Activated CD4-positive, alpha-beta memory T cell treated with anti-CD3 and anti-CD28 coated beads, Interleukin-2, amount 10 ng/mL, durations not matched to agents 7 days and 5 days (primary cell): Measurements from ENCODE around the gene CAPN2. TPM values are rescaled to one million over a fixed set of nuclear protein-coding genes. Genes with fewer than 3 reads are reported as not detected.

ENCODE experiments used
- CTCF ChIA-PET: fragments of 350-600 bp; sonication (Branson Sonifier 250); formaldehyde crosslinking; loops from one replicate; lab custom pipeline; 2021; ENCODE audit warnings: antibody characterized with exemption, inconsistent platforms; lab: Charles Lee
- POLR2A ChIA-PET: fragments of 350-600 bp; sonication (Branson Sonifier 250); formaldehyde crosslinking; loops from one replicate; lab custom pipeline; 2021; ENCODE audit warnings: antibody characterized with exemption; lab: Charles Lee
- DNase-seq: peaks from one replicate; pipeline ENCODE4 v3.0.0-alpha.2; 2020
- H3K27ac Mint-ChIP-seq: one replicate; pipeline ENCODE4 v1.8.0; 2021; ENCODE audit warnings: mild to moderate bottlenecking, mixed read lengths
- H3K27me3 Mint-ChIP-seq: one replicate; pipeline ENCODE4 v1.8.0; 2021; ENCODE audit warnings: mixed read lengths
- H3K36me3 Mint-ChIP-seq: one replicate; pipeline ENCODE4 v1.8.0; 2021; ENCODE audit warnings: low read depth, mixed read lengths
- H3K4me1 Mint-ChIP-seq: one replicate; pipeline ENCODE4 v1.8.0; 2021; ENCODE audit warnings: mixed read lengths
- H3K4me3 Mint-ChIP-seq: one replicate; pipeline ENCODE4 v1.8.0; 2021; ENCODE audit warnings: mild to moderate bottlenecking, mixed read lengths
- H3K9me3 Mint-ChIP-seq: one replicate; pipeline ENCODE4 v1.8.0; 2021; ENCODE audit warnings: mixed read lengths
- total RNA-seq, 2 experiments: library from RNA; stranded (reverse); gene quantifications; one replicate each; pipeline ENCODE4 v1.2.3, GENCODE V29; 2021

The CAPN2 gene
- total RNA-seq, 2 experiments from 2014 or later, result 263 TPM

- DNase-seq, result no peak
- Mint-ChIP-seq H3K9me3 (no peaks in the 10 kb centered on the region), H3K4me1 (peaks cover 31% of the 10 kb centered on the region), H3K36me3 (peaks cover 73% of the 10 kb centered on the region), H3K27me3 (no peaks in the 10 kb centered on the region), H3K27ac (peak overlapping the region; percentile 58), H3K4me3 (no peak overlapping the region)
- POLR2A ChIA-PET, result interaction anchor here (1.3 to 1.5 kb wide), 2 partner anchors 9 to 33 kb away, joined by 3 to 5 read pairs; no protein-coding TSS in a partner anchor
- CTCF ChIA-PET, result interaction anchor here (0.6 to 1.3 kb wide), 2 partner anchors 51 to 294 kb away, joined by 3 to 4 read pairs; no protein-coding TSS in a partner anchor
These were observed 39.4 kb downstream of the CAPN2 start for GRCh38 chr1:223751696-223752095.

- Mint-ChIP-seq H3K27me3 (no peaks in the 10 kb centered on the region), H3K27ac (no peak overlapping the region), H3K4me3 (no peak overlapping the region), H3K9me3 (no peaks in the 10 kb centered on the region), H3K36me3 (peaks cover 72% of the 10 kb centered on the region), H3K4me1 (peaks cover 18% of the 10 kb centered on the region)
- no peak for DNase-seq
- CTCF ChIA-PET, result no interaction called here
- POLR2A ChIA-PET, result interaction anchor here (1.5 kb wide), 1 partner anchor 8 kb away, joined by 5 read pairs; no protein-coding TSS in a partner anchor
These were observed 40.6 kb downstream of the CAPN2 start for GRCh38 chr1:223752721-223753515.

DNA sequence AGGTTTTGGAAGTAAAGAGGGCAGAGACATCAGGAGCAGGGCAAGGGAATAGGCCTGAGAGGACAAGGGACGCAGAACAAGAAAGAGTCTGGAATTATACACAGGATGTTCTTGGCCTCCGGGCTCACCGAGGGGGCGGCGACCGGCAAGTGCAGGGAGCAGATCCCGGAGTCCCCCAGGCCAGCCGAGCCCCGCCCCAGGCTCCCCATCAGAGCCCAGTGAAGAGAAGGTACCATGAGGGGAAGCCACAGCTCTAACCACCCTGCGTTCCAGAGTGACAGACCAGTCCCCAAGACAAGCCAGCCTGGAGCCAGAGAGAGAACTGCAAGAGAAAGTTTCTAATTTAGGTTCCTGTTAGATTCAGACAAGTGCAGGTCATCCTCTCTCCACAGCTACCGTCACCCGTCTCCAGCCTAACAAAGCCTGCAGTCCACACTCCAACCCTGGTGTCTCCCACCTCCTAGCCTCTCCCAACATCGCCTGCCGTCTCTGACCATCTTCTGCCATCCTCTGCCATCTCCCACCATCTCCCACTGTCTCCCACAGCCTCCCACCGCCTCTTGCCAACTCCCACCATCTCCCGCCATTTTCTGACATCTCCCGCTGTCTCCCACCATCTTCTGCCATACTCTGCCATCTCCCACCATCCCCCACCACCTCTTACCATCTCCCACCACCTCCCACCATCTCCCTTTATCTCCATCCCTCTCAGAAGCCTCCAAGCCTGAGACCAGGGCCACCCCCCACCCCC lies 42.5 kb downstream of the CAPN2 start:
- H3K27me3 Mint-ChIP-seq, result no peaks in the 10 kb centered on the region
- ChIA-PET POLR2A (no interaction called here), CTCF (no interaction called here)

DNA sequence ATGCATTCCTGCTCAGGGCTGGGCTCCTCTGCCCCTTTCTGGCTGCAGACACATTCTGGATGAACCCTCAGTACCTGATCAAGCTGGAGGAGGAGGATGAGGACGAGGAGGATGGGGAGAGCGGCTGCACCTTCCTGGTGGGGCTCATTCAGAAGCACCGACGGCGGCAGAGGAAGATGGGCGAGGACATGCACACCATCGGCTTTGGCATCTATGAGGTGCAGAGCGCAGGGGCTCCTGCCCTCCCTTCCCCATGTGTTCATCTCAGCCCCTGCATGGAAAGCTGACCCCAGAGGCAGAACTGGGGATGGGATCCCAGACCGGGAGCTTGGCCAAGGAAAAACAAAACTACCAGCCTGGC lies 43.1 kb downstream of the CAPN2 start:
- ChIA-PET CTCF (no interaction called here), POLR2A (no interaction called here)
- Mint-ChIP-seq H3K9me3 (no peaks in the 10 kb centered on the region), H3K4me1 (no peaks in the 10 kb centered on the region), H3K4me3 (no peak overlapping the region), H3K27me3 (no peaks in the 10 kb centered on the region), H3K36me3 (peaks cover 80% of the 10 kb centered on the region), H3K27ac (no peak overlapping the region)
- no peak for DNase-seq

More for the DNA sequence above, 42.5 kb downstream of the CAPN2 start:
- Mint-ChIP-seq H3K27ac (no peak overlapping the region), H3K4me1 (peaks cover 3% of the 10 kb centered on the region), H3K4me3 (no peak overlapping the region), H3K9me3 (no peaks in the 10 kb centered on the region), H3K36me3 (peaks cover 81% of the 10 kb centered on the region)
- DNase-seq, result no peak

- no peak for DNase-seq
- no peaks in the 10 kb centered on the region for H3K27me3 Mint-ChIP-seq
- ChIA-PET POLR2A (interaction anchor here (0.7 kb wide), 1 partner anchor 9 kb away, joined by 3 read pairs; no protein-coding TSS in a partner anchor), CTCF (interaction anchor here (0.9 kb wide), 1 partner anchor 17 kb away, joined by 3 read pairs; no protein-coding TSS in a partner anchor)
- H3K4me3 Mint-ChIP-seq, result no peak overlapping the region
- H3K36me3 Mint-ChIP-seq, result peaks cover 81% of the 10 kb centered on the region
- no peaks in the 10 kb centered on the region for H3K9me3 Mint-ChIP-seq
- H3K4me1 Mint-ChIP-seq, result no peaks in the 10 kb centered on the region
- no peak overlapping the region for H3K27ac Mint-ChIP-seq
These were observed 43.8 kb downstream of the CAPN2 start for GRCh38 chr1:223755992-223756775.

GRCh38 chr1:223756806-223757700 lies 44.7 kb downstream of the CAPN2 start:
- DNase-seq, result no peak
- Mint-ChIP-seq H3K36me3 (peaks cover 80% of the 10 kb centered on the region), H3K4me3 (no peak overlapping the region), H3K4me1 (no peaks in the 10 kb centered on the region), H3K27me3 (no peaks in the 10 kb centered on the region), H3K9me3 (no peaks in the 10 kb centered on the region), H3K27ac (no peak overlapping the region)
- ChIA-PET CTCF (interaction anchor here (0.9 kb wide), 1 partner anchor 18 kb away, joined by 3 read pairs; no protein-coding TSS in a partner anchor), POLR2A (interaction anchor here (0.7 kb wide), 1 partner anchor 8 kb away, joined by 3 read pairs; no protein-coding TSS in a partner anchor)

- DNase-seq, result no peak
- peaks cover 79% of the 10 kb centered on the region for H3K36me3 Mint-ChIP-seq
- no peaks in the 10 kb centered on the region for H3K4me1 Mint-ChIP-seq
- ChIA-PET CTCF (interaction anchor here (1.7 kb wide), 1 partner anchor 9 kb away, joined by 5 read pairs; no protein-coding TSS in a partner anchor), POLR2A (interaction anchor here (0.6 kb wide), 1 partner anchor 427 kb away, joined by 3 read pairs; no protein-coding TSS in a partner anchor)
- no peak overlapping the region for H3K27ac Mint-ChIP-seq
- H3K9me3 Mint-ChIP-seq, result no peaks in the 10 kb centered on the region
- H3K4me3 Mint-ChIP-seq, result no peak overlapping the region
- no peaks in the 10 kb centered on the region for H3K27me3 Mint-ChIP-seq
These were observed 46.4 kb downstream of the CAPN2 start for GRCh38 chr1:223758734-223759133.

DNA sequence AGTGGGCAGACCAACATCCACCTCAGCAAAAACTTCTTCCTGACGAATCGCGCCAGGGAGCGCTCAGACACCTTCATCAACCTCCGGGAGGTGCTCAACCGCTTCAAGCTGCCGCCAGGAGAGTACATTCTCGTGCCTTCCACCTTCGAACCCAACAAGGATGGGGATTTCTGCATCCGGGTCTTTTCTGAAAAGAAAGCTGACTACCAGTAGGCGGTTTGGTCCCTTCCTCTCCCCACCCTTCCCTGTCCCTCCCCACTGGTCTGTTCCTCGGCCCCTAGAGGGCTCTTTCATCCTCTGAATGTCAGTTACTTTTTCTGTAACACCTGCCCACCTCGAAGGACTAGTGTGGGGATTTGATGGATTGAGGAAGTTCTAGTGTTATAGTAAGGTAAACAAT lies 46.9 kb downstream of the CAPN2 start:
- H3K27ac Mint-ChIP-seq, result no peak overlapping the region

DNA sequence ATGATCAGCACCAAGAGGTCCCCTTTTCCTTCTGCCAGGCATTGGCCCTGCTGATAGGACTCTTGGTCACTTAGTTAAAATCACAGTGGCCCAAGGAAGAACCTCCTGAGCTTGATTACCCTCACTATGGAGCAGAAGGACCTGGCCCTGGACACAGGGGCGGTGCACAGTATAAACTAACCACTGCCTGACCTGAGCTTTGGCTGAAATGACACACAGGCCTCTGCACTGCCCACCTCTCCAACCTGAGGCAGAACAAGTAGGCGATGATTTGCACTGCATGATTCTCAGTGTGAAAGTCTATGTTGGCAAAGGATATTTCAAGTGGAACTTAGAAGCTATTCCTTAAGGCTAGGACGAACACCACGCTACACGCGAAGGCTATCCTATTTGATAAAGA lies 48.5 kb downstream of the CAPN2 start:
- ChIA-PET POLR2A (interaction anchor here (1.3 to 2.1 kb wide), 3 partner anchors 9 to 12 kb away, joined by 4 to 5 read pairs (median 5); no protein-coding TSS in a partner anchor), CTCF (interaction anchor here (1.6 kb wide), 1 partner anchor 64 kb away, joined by 3 read pairs; no protein-coding TSS in a partner anchor)
- no peak overlapping the region for H3K27ac Mint-ChIP-seq
- H3K4me1 Mint-ChIP-seq, result no peaks in the 10 kb centered on the region
- H3K4me3 Mint-ChIP-seq, result no peak overlapping the region
- H3K27me3 Mint-ChIP-seq, result no peaks in the 10 kb centered on the region
- peaks cover 82% of the 10 kb centered on the region for H3K36me3 Mint-ChIP-seq
- no peak for DNase-seq
- H3K9me3 Mint-ChIP-seq, result no peaks in the 10 kb centered on the region

More for the DNA sequence above, 46.9 kb downstream of the CAPN2 start:
- H3K4me3 Mint-ChIP-seq, result no peak overlapping the region
- DNase-seq, result no peak
- POLR2A ChIA-PET, result interaction anchor here (0.6 to 1.6 kb wide), 2 partner anchors 10 to 427 kb away, joined by 3 to 4 read pairs; no protein-coding TSS in a partner anchor
- H3K27me3 Mint-ChIP-seq, result no peaks in the 10 kb centered on the region
- H3K36me3 Mint-ChIP-seq, result peaks cover 78% of the 10 kb centered on the region
- no peaks in the 10 kb centered on the region for H3K4me1 Mint-ChIP-seq
- H3K9me3 Mint-ChIP-seq, result no peaks in the 10 kb centered on the region
- CTCF ChIA-PET, result interaction anchor here (1.7 kb wide), 1 partner anchor 10 kb away, joined by 5 read pairs; no protein-coding TSS in a partner anchor

GRCh38 chr1:223761411-223761810 lies 49.1 kb downstream of the CAPN2 start:
- Mint-ChIP-seq H3K9me3 (no peaks in the 10 kb centered on the region), H3K27ac (no peak overlapping the region), H3K4me3 (no peak overlapping the region), H3K4me1 (no peaks in the 10 kb centered on the region), H3K27me3 (no peaks in the 10 kb centered on the region), H3K36me3 (peaks cover 87% of the 10 kb centered on the region)
- DNase-seq, result no peak
- ChIA-PET POLR2A (interaction anchor here (1.3 to 2.1 kb wide), 2 partner anchors 9 to 10 kb away, joined by 5 read pairs; no protein-coding TSS in a partner anchor), CTCF (interaction anchor here (1.6 kb wide), 1 partner anchor 64 kb away, joined by 3 read pairs; no protein-coding TSS in a partner anchor)

GRCh38 chr1:223763251-223763650 lies 50.9 kb downstream of the CAPN2 start:
- H3K27ac Mint-ChIP-seq, result peak overlapping the region; percentile 37
- peaks cover 76% of the 10 kb centered on the region for H3K36me3 Mint-ChIP-seq
- no peak for DNase-seq
- ChIA-PET POLR2A (no interaction called here), CTCF (interaction anchor here (0.8 to 2.6 kb wide), 3 partner anchors 9 to 629 kb away, joined by 3 to 14 read pairs (median 3); no protein-coding TSS in a partner anchor)
- H3K4me3 Mint-ChIP-seq, result no peak overlapping the region
- no peaks in the 10 kb centered on the region for H3K9me3 Mint-ChIP-seq
- no peaks in the 10 kb centered on the region for H3K4me1 Mint-ChIP-seq
- H3K27me3 Mint-ChIP-seq, result no peaks in the 10 kb centered on the region
